ENCODE measurements around the gene DNAJB5. TPM values are rescaled to one million over a fixed set of nuclear protein-coding genes. Genes with fewer than 3 reads are reported as not detected.

DNAJB5 gene
- polyA plus RNA-seq, 1 of the 3 experiments (the other 2 are of a cell fraction): 3.3 TPM

DNA sequence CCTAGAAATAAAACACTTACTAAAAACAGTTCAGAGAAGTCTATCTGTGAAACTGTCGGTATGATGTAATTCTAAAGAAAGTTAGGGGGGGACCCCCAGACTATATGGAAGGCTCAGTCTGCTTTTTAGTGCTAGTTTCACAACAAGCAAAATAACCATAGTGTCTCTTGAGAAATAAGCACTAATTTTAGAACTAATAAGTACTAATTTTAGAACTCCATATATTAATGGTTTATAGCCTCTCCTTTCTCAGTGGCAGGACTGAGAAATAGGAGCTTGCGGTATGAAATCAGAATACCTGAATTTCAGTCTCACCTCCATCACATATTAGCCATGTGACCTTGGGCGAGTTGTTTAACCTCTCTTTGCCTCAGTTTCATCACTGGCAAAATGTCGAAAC is 32.9 kb upstream of the DNAJB5 start:
- Histone ChIP-seq H4K20me1 (ENCODE audit: insufficient read depth) (no peaks in the 10 kb centered on the region), H3K36me3 (replicated peaks in 1 of 2; ENCODE audit: control insufficient read depth in 1 of 2, insufficient read depth in 2 of 2, low read length in 1 of 2) (no peaks in the 10 kb centered on the region), H3K4me3 (ENCODE audit: low read depth in 2 of 2, low read length in 1 of 2) (no peak overlapping the region), H3K9me2 (no peaks in the 10 kb centered on the region), H3K4me1 (ENCODE audit: control insufficient read depth in 1 of 2, insufficient read depth in 2 of 2, low read depth in 1 of 2, low read length in 1 of 2) (peaks cover 0 to 3% of the 10 kb centered on the region in 2 experiments; a peak in 1 of 4 replicates), H3K79me2 (ENCODE audit: insufficient read depth) (no peaks in the 10 kb centered on the region), H3K9me3 (no peaks in the 10 kb centered on the region), H3K4me2 (no peak overlapping the region), H3K27ac (ENCODE audit: low read depth in 2 of 2, low read length in 1 of 2) (no peak overlapping the region), H3F3A (replicated peaks; ENCODE audit: insufficient read depth) (no peaks in the 10 kb centered on the region), H3K9ac (no peak overlapping the region), H2AFZ (ENCODE audit: low read depth) (no peak overlapping the region), H3K27me3 (ENCODE audit: insufficient read depth) (peaks cover 46% of the 10 kb centered on the region)
- TF ChIP-seq GABPA (IDR thresholded peaks at IDR 0.05; ENCODE audit: low read depth) (no peak), TEAD4 (IDR thresholded peaks at IDR 0.05; ENCODE audit: borderline replicate concordance, insufficient read depth) (no peak), YY1 (IDR thresholded peaks at IDR 0.05; ENCODE audit: low read depth) (no peak), POLR2AphosphoS5 (IDR thresholded peaks at IDR 0.05; ENCODE audit: low read depth, low read length) (no peak), NFIC (IDR thresholded peaks at IDR 0.05; ENCODE audit: borderline replicate concordance) (no peak), NRF1 (IDR thresholded peaks at IDR 0.05; ENCODE audit: low read depth, low read length) (no peak), RCOR1 (IDR thresholded peaks at IDR 0.05; ENCODE audit: low read length) (no peak), JUND (IDR thresholded peaks at IDR 0.05) (no peak), RFX5 (IDR thresholded peaks at IDR 0.05; ENCODE audit: low read length) (no peak), ELF1 (IDR thresholded peaks at IDR 0.05) (no peak), SIN3A (IDR thresholded peaks at IDR 0.05; ENCODE audit: borderline replicate concordance, low read depth, low read length) (no peak), EZH2phosphoT487 (IDR thresholded peaks at IDR 0.05; ENCODE audit: borderline replicate concordance, low read depth) (no peak), MEF2A (IDR thresholded peaks at IDR 0.05; ENCODE audit: borderline replicate concordance, low read depth) (no peak), FOXM1 (IDR thresholded peaks at IDR 0.05; ENCODE audit: low read depth) (no peak), EP300 (IDR thresholded peaks at IDR 0.05; ENCODE audit: borderline replicate concordance in 1 of 2, low read depth in 1 of 2, low read length in 1 of 2) (no peak), TAF1 (IDR thresholded peaks at IDR 0.05; ENCODE audit: borderline replicate concordance, low read depth, low read length) (no peak)
- TF ChIP-seq, protein P1, sequence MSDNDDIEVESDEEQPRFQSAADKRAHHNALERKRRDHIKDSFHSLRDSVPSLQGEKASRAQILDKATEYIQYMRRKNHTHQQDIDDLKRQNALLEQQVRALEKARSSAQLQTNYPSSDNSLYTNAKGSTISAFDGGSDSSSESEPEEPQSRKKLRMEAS (IDR thresholded peaks at IDR 0.05; ENCODE audit: low read depth): no peak
- TF ChIP-seq, protein P2, sequence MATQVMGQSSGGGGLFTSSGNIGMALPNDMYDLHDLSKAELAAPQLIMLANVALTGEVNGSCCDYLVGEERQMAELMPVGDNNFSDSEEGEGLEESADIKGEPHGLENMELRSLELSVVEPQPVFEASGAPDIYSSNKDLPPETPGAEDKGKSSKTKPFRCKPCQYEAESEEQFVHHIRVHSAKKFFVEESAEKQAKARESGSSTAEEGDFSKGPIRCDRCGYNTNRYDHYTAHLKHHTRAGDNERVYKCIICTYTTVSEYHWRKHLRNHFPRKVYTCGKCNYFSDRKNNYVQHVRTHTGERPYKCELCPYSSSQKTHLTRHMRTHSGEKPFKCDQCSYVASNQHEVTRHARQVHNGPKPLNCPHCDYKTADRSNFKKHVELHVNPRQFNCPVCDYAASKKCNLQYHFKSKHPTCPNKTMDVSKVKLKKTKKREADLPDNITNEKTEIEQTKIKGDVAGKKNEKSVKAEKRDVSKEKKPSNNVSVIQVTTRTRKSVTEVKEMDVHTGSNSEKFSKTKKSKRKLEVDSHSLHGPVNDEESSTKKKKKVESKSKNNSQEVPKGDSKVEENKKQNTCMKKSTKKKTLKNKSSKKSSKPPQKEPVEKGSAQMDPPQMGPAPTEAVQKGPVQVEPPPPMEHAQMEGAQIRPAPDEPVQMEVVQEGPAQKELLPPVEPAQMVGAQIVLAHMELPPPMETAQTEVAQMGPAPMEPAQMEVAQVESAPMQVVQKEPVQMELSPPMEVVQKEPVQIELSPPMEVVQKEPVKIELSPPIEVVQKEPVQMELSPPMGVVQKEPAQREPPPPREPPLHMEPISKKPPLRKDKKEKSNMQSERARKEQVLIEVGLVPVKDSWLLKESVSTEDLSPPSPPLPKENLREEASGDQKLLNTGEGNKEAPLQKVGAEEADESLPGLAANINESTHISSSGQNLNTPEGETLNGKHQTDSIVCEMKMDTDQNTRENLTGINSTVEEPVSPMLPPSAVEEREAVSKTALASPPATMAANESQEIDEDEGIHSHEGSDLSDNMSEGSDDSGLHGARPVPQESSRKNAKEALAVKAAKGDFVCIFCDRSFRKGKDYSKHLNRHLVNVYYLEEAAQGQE (IDR thresholded peaks at IDR 0.05; ENCODE audit: low read depth, low read length): no peak
- ChIA-PET POLR2A (no interaction called here), CTCF (interaction anchor here (1.6 kb wide), 1 partner anchor 57 kb away, joined by 3 read pairs; no protein-coding TSS in a partner anchor)
- no peak for DNase-seq
- 81% methylated on average over 4 of the region's 4 CpGs for WGBS (ENCODE audit: low lambda C conversion rate)
